ENCODE results near the gene DDX20.

DNA sequence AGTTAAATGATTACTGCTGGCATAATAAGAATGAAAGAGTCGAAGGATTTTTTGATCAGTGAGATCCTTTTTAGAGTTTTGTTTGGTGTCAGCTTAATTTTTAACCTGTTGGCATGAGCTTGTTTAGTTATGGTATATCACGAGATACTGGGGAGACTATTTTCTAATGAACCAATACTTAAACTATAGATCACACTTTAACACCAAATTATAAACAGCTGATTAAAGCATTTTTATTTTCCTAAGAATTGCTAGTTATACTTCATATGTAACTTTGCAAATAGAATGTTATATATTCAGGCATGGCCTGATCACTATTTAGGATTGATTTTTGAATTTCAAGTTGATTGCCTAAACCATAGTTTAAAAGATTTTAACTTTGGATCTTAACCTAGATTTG, 6.0 kb downstream of the DDX20 start:
- TF ChIP-seq, protein P1, sequence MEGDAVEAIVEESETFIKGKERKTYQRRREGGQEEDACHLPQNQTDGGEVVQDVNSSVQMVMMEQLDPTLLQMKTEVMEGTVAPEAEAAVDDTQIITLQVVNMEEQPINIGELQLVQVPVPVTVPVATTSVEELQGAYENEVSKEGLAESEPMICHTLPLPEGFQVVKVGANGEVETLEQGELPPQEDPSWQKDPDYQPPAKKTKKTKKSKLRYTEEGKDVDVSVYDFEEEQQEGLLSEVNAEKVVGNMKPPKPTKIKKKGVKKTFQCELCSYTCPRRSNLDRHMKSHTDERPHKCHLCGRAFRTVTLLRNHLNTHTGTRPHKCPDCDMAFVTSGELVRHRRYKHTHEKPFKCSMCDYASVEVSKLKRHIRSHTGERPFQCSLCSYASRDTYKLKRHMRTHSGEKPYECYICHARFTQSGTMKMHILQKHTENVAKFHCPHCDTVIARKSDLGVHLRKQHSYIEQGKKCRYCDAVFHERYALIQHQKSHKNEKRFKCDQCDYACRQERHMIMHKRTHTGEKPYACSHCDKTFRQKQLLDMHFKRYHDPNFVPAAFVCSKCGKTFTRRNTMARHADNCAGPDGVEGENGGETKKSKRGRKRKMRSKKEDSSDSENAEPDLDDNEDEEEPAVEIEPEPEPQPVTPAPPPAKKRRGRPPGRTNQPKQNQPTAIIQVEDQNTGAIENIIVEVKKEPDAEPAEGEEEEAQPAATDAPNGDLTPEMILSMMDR (IDR thresholded peaks at IDR 0.05) = no peak
- no peak for TF ChIP-seq ZFX (IDR thresholded peaks at IDR 0.05; ENCODE audit: borderline replicate concordance)

All from 22Rv1 (cell line).